Smooth muscle cell (in vitro differentiated cells): ENCODE results near the gene ENTHD1. TPM values are rescaled to one million over a fixed set of nuclear protein-coding genes. Genes with fewer than 3 reads are reported as not detected.

ENCODE experiments used
- DNase-seq: peaks from one replicate; lab custom pipeline; 2025; ENCODE audit not compliant: unreplicated experiment; lab: John Stamatoyannopoulos, UW
- H2AFZ ChIP-seq: fragments of 200-600 bp; sonication (generic); 2 replicates; pipeline ENCODE4 v1.6.0; 2016; ENCODE audit warnings: antibody characterized with exemption, low read depth, mild to moderate bottlenecking
- H3F3A ChIP-seq: fragments of 200-600 bp; sonication (generic); 2 replicates; pipeline ENCODE4 v1.6.0; 2017; ENCODE audit warnings: antibody characterized with exemption, low read depth
- H3K27ac ChIP-seq: fragments of 200-600 bp; sonication (generic); 2 replicates; pipeline ENCODE4 v1.5.1; 2016; ENCODE audit warnings: low read depth, mild to moderate bottlenecking
- H3K27me3 ChIP-seq: fragments of 200-600 bp; sonication (generic); 2 replicates; pipeline ENCODE4 v1.6.1; 2016; ENCODE audit warnings: low read depth, mild to moderate bottlenecking
- H3K36me3 ChIP-seq: fragments of 200-600 bp; sonication (generic); 2 replicates; pipeline ENCODE4 v1.5.1; 2016; ENCODE audit warnings: low read depth
- H3K4me1 ChIP-seq: fragments of 200-600 bp; sonication (generic); 2 replicates; pipeline ENCODE4 v1.5.1; 2016; ENCODE audit warnings: low read depth
- H3K4me2 ChIP-seq: fragments of 200-600 bp; sonication (generic); 2 replicates; pipeline ENCODE4 v1.6.0; 2016; ENCODE audit warnings: mild to moderate bottlenecking
- H3K4me3 ChIP-seq: fragments of 200-600 bp; sonication (generic); 2 replicates; pipeline ENCODE4 v1.5.1; 2016; ENCODE audit warnings: mild to moderate bottlenecking
- H3K79me2 ChIP-seq: fragments of 200-600 bp; sonication (generic); 2 replicates; pipeline ENCODE4 v1.6.0; 2016; ENCODE audit warnings: low read depth, mild to moderate bottlenecking
- H3K9ac ChIP-seq: fragments of 200-600 bp; sonication (generic); 2 replicates; pipeline ENCODE4 v1.6.0; 2016; ENCODE audit warnings: low read depth
- H3K9me3 ChIP-seq: fragments of 200-600 bp; sonication (generic); replicated peaks from 2 replicates; pipeline ENCODE4 v1.5.1; 2016; ENCODE audit warnings: low read depth
- H4K20me1 ChIP-seq: fragments of 200-600 bp; sonication (generic); 2 replicates; pipeline ENCODE4 v1.6.0; 2016; ENCODE audit warnings: low read depth
- CTCF ChIP-seq: fragments of 200-600 bp; sonication (generic); IDR thresholded peaks from 2 replicates; pipeline ENCODE4 v1.5.1; 2017; ENCODE audit warnings: borderline replicate concordance, mild to moderate bottlenecking, antibody characterized with exemption; ENCODE audit not compliant: insufficient read depth, poor library complexity, severe bottlenecking
- WGBS: methylation state at CpG from one replicate; pipeline ENCODE4 v1.1.7; 2016; ENCODE audit warnings: low lambda C conversion rate; 5-methylcytosine and 5-hydroxymethylcytosine counted together
- polyA plus RNA-seq: library from polyadenylated mRNA; unstranded; fragments of >200 nt; fragmentation: Nextera tagmentation; extraction: Ambion mirVana; gene quantifications from 2 replicates; pipeline ENCODE4 v1.2.1, GENCODE V29; 2016
- total RNA-seq: library from RNA; depleted of rRNA; stranded (reverse); fragments of >200 nt; gene quantifications from 2 replicates; pipeline ENCODE4 v1.2.3, GENCODE V29; 2014

ENTHD1 gene
- total and polyA plus RNA-seq, 2 experiments from 2014 or later, result not detected

- H3K9ac ChIP-seq, result no peak overlapping the region
- 0% methylated on average over 1 of the region's 1 CpG for WGBS
- no peak for TF ChIP-seq CTCF
- H2AFZ ChIP-seq, result no peak overlapping the region
- DNase-seq, result no peak
- H3F3A ChIP-seq, result no peaks in the 10 kb centered on the region
- no peak overlapping the region for H3K4me2 ChIP-seq
- H3K27me3 ChIP-seq, result peaks cover 49% of the 10 kb centered on the region
- H4K20me1 ChIP-seq, result no peaks in the 10 kb centered on the region
- no peaks in the 10 kb centered on the region for H3K36me3 ChIP-seq
- H3K79me2 ChIP-seq, result no peaks in the 10 kb centered on the region
- H3K9me3 ChIP-seq, result no peaks in the 10 kb centered on the region
- no peaks in the 10 kb centered on the region for H3K4me1 ChIP-seq
- H3K4me3 ChIP-seq, result no peak overlapping the region
- H3K27ac ChIP-seq, result no peak overlapping the region
These were observed 60.5 kb downstream of the ENTHD1 start for GRCh38 chr22:39833093-39833492.

GRCh38 chr22:39832627-39833074 lies 60.9 kb downstream of the ENTHD1 start:
- Histone ChIP-seq H3K9me3 (no peaks in the 10 kb centered on the region), H3K27ac (no peak overlapping the region), H2AFZ (no peak overlapping the region), H3F3A (no peaks in the 10 kb centered on the region), H4K20me1 (no peaks in the 10 kb centered on the region), H3K4me3 (no peak overlapping the region), H3K4me2 (no peak overlapping the region), H3K9ac (no peak overlapping the region), H3K4me1 (no peaks in the 10 kb centered on the region), H3K79me2 (no peaks in the 10 kb centered on the region), H3K36me3 (no peaks in the 10 kb centered on the region), H3K27me3 (peaks cover 47% of the 10 kb centered on the region)
- no peak for DNase-seq
- no peak for TF ChIP-seq CTCF
- WGBS, result 73% methylated on average over 7 of the region's 7 CpGs

- no peak for TF ChIP-seq CTCF
- Histone ChIP-seq H4K20me1 (no peaks in the 10 kb centered on the region), H3K4me3 (no peak overlapping the region), H3K27ac (no peak overlapping the region), H3K79me2 (no peaks in the 10 kb centered on the region), H3F3A (no peaks in the 10 kb centered on the region), H3K9ac (no peak overlapping the region), H3K9me3 (no peaks in the 10 kb centered on the region), H3K27me3 (no peaks in the 10 kb centered on the region), H3K4me1 (no peaks in the 10 kb centered on the region), H2AFZ (no peak overlapping the region), H3K4me2 (no peak overlapping the region), H3K36me3 (no peaks in the 10 kb centered on the region)
- no peak for DNase-seq
- WGBS, result 91% methylated on average over 3 of the region's 3 CpGs
These were observed 67.9 kb downstream of the ENTHD1 start for GRCh38 chr22:39825661-39826102.

- no peak for TF ChIP-seq CTCF
- Histone ChIP-seq H3K4me3 (no peak overlapping the region), H4K20me1 (no peaks in the 10 kb centered on the region), H3K79me2 (no peaks in the 10 kb centered on the region), H2AFZ (no peak overlapping the region), H3K9ac (no peak overlapping the region), H3K27ac (no peak overlapping the region), H3K4me1 (peaks cover 3% of the 10 kb centered on the region), H3K27me3 (no peaks in the 10 kb centered on the region), H3K4me2 (no peak overlapping the region), H3K9me3 (no peaks in the 10 kb centered on the region), H3K36me3 (no peaks in the 10 kb centered on the region), H3F3A (peaks cover 4% of the 10 kb centered on the region)
- 87% methylated on average over 3 of the region's 3 CpGs for WGBS
- DNase-seq, result no peak
These were observed 72.6 kb downstream of the ENTHD1 start for GRCh38 chr22:39821008-39821407.
